Measurements from ENCODE around the gene NOVA2.
A peak's percentile ranks its signal among the peaks of the same experiment; 100 is the strongest.

The NOVA2 gene

GRCh38 chr19:45996933-45997332, 23.3 kb upstream of the NOVA2 start:
- Histone ChIP-seq H3K4me1 (ENCODE audit: control insufficient read depth, insufficient read depth, low read length) (no peaks in the 10 kb centered on the region), H3K4me3 (ENCODE audit: low read depth, low read length) (no peak overlapping the region), H3K36me3 (ENCODE audit: control insufficient read depth, insufficient read depth, low read length) (no peaks in the 10 kb centered on the region), H3K9ac (ENCODE audit: low read depth, low read length) (no peak overlapping the region), H3K9me3 (ENCODE audit: control insufficient read depth, insufficient read depth, low read length) (no peaks in the 10 kb centered on the region), H3K27me3 (ENCODE audit: control insufficient read depth, insufficient read depth, low read length) (no peaks in the 10 kb centered on the region)

GRCh38 chr19:45995715-45996385, 22.2 kb upstream of the NOVA2 start:
- Histone ChIP-seq H3K9ac (ENCODE audit: low read depth, low read length) (peak overlapping the region; percentile 13), H3K9me3 (ENCODE audit: control insufficient read depth, insufficient read depth, low read length) (no peaks in the 10 kb centered on the region), H3K4me1 (ENCODE audit: control insufficient read depth, insufficient read depth, low read length) (no peaks in the 10 kb centered on the region), H3K36me3 (ENCODE audit: control insufficient read depth, insufficient read depth, low read length) (no peaks in the 10 kb centered on the region), H3K4me3 (ENCODE audit: low read depth, low read length) (peak overlapping the region; percentile 89), H3K27me3 (ENCODE audit: control insufficient read depth, insufficient read depth, low read length) (no peaks in the 10 kb centered on the region)

DNA sequence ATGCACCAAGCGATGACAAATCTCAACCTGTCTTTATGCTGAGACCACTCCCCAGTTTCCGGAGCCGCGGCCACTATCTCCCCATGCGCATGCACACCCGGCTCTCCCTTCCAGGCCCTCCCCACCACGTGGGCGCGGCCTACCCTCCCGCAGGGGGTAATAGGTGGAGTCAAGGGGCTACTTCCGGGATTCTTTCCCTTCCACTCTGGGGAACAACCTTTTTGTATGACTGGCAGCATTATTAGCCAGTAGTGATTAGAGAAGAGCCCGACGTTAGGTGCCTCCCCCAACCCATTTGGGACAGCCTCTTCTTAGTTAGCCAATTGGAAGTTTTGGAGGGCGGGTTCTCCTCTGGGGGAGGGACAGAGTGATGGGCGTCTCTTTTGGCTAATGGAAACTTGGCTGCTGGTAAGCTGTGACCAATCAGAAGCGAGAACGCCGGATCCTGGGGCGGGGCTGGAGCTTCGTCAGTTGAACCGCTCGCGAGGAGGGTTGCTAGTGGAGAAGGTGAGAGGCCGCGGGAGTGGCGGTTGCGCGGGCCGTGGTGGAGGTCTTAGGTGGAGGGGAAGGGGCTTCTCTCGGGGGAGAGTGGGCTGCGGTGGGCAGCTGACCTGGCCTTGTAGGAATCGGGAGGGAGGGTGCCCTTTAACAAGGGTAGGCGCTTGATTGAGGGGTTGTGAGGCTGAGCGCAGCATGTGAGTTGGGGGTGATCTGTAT, 21.5 kb upstream of the NOVA2 start, which contains the start of gene CCDC61:
CCDC61 (plus strand) TSS at position 470 of the 717 bp plus-strand sequence. CDS start 7,552 bp downstream, outside the sequence.
- peak within 1 kb of the TSS; percentile 13 for H3K9ac ChIP-seq (ENCODE audit: low read depth, low read length)
- H3K4me3 ChIP-seq (ENCODE audit: low read depth, low read length) = peak within 1 kb of the TSS; percentile 89
- H3K9me3 ChIP-seq (ENCODE audit: control insufficient read depth, insufficient read depth, low read length) = no peaks in the 10 kb centered on the region
- no peaks in the 10 kb centered on the region for H3K36me3 ChIP-seq (ENCODE audit: control insufficient read depth, insufficient read depth, low read length)
- no peaks in the 10 kb centered on the region for H3K27me3 ChIP-seq (ENCODE audit: control insufficient read depth, insufficient read depth, low read length)
- H3K4me1 ChIP-seq (ENCODE audit: control insufficient read depth, insufficient read depth, low read length) = no peaks in the 10 kb centered on the region

DNA sequence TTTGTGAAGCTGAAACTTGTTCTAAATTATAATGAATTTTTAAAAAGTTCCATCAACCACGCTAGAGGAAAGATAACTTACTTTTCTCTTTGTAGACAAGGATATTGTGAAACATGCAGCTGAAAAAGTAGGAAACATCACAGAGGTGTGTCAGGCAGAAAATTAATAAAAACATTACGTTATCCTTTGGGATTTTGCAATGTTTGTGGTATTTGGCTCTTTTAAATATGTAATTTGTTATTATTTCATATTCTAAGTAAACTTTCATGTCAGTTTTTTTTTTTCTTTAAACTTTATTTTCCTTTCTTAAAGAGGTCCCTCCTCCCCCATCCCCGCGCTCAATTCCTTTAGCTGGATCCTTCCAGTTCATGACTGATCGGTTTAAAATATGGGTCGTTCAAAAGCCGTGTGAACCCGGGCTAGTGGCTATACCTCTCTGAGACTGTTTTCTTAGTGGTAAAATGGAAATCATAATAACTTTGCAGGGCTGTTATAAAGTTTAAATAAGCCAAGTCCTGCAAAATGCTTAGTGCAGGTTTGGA, 20.9 kb upstream of the NOVA2 start:
- H3K4me1 ChIP-seq (ENCODE audit: control insufficient read depth, insufficient read depth, low read length) = no peaks in the 10 kb centered on the region
- peak overlapping the region; percentile 37 for H3K4me3 ChIP-seq (ENCODE audit: low read depth, low read length)
- H3K27me3 ChIP-seq (ENCODE audit: control insufficient read depth, insufficient read depth, low read length) = no peaks in the 10 kb centered on the region
- H3K9ac ChIP-seq (ENCODE audit: low read depth, low read length) = no peak overlapping the region
- no peaks in the 10 kb centered on the region for H3K36me3 ChIP-seq (ENCODE audit: control insufficient read depth, insufficient read depth, low read length)
- no peaks in the 10 kb centered on the region for H3K9me3 ChIP-seq (ENCODE audit: control insufficient read depth, insufficient read depth, low read length)

GRCh38 chr19:45990113-45990728, 16.6 kb upstream of the NOVA2 start:
- no peak overlapping the region for H3K4me3 ChIP-seq (ENCODE audit: low read depth, low read length)
- H3K36me3 ChIP-seq (ENCODE audit: control insufficient read depth, insufficient read depth, low read length) = no peaks in the 10 kb centered on the region
- no peaks in the 10 kb centered on the region for H3K27me3 ChIP-seq (ENCODE audit: control insufficient read depth, insufficient read depth, low read length)
- H3K9ac ChIP-seq (ENCODE audit: low read depth, low read length) = no peak overlapping the region
- no peaks in the 10 kb centered on the region for H3K4me1 ChIP-seq (ENCODE audit: control insufficient read depth, insufficient read depth, low read length)
- no peaks in the 10 kb centered on the region for H3K9me3 ChIP-seq (ENCODE audit: control insufficient read depth, insufficient read depth, low read length)

DNA sequence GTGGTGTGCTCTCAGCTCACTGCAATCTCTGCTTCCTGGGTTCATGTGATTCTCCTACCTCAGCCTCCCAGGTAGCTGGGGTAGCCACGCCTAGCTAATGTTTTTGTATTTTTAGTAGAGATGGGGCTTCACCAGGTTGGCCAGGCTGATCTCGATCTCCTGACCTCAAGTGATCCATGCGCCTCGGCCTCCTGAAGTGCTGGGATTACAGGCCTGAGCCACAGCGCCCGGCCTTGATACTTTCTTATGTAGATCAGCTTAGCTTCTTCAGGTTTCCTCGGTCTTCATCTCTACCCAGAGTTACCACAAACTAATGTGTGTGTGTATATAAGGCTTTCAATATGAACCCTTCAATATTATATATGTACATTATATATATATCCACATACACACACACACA, 11.7 kb upstream of the NOVA2 start:
- Histone ChIP-seq H3K27me3 (ENCODE audit: control insufficient read depth, insufficient read depth, low read length) (no peaks in the 10 kb centered on the region), H3K4me1 (ENCODE audit: control insufficient read depth, insufficient read depth, low read length) (peaks cover 4% of the 10 kb centered on the region), H3K36me3 (ENCODE audit: control insufficient read depth, insufficient read depth, low read length) (no peaks in the 10 kb centered on the region)

GRCh38 chr19:45981350-45981749, 7.7 kb upstream of the NOVA2 start:
- peaks cover 4% of the 10 kb centered on the region for H3K4me1 ChIP-seq (ENCODE audit: control insufficient read depth, insufficient read depth, low read length)
- no peaks in the 10 kb centered on the region for H3K36me3 ChIP-seq (ENCODE audit: control insufficient read depth, insufficient read depth, low read length)
- H3K27me3 ChIP-seq (ENCODE audit: control insufficient read depth, insufficient read depth, low read length) = peaks cover 2% of the 10 kb centered on the region
- H3K9ac ChIP-seq (ENCODE audit: low read depth, low read length) = no peak overlapping the region
- no peak overlapping the region for H3K4me3 ChIP-seq (ENCODE audit: low read depth, low read length)
- no peaks in the 10 kb centered on the region for H3K9me3 ChIP-seq (ENCODE audit: control insufficient read depth, insufficient read depth, low read length)

More for the DNA sequence above, 11.7 kb upstream of the NOVA2 start:
- no peak overlapping the region for H3K4me3 ChIP-seq (ENCODE audit: low read depth, low read length)
- H3K9me3 ChIP-seq (ENCODE audit: control insufficient read depth, insufficient read depth, low read length) = no peaks in the 10 kb centered on the region
- H3K9ac ChIP-seq (ENCODE audit: low read depth, low read length) = no peak overlapping the region

GRCh38 chr19:45978156-45978555, 4.5 kb upstream of the NOVA2 start:
- no peak overlapping the region for H3K9ac ChIP-seq (ENCODE audit: low read depth, low read length)
- H3K9me3 ChIP-seq (ENCODE audit: control insufficient read depth, insufficient read depth, low read length) = no peaks in the 10 kb centered on the region
- no peak overlapping the region for H3K4me3 ChIP-seq (ENCODE audit: low read depth, low read length)
- peaks cover 2% of the 10 kb centered on the region for H3K27me3 ChIP-seq (ENCODE audit: control insufficient read depth, insufficient read depth, low read length)
- no peaks in the 10 kb centered on the region for H3K36me3 ChIP-seq (ENCODE audit: control insufficient read depth, insufficient read depth, low read length)
- H3K4me1 ChIP-seq (ENCODE audit: control insufficient read depth, insufficient read depth, low read length) = peaks cover 4% of the 10 kb centered on the region

- peaks cover 4% of the 10 kb centered on the region for H3K27me3 ChIP-seq (ENCODE audit: control insufficient read depth, insufficient read depth, low read length)
- H3K9me3 ChIP-seq (ENCODE audit: control insufficient read depth, insufficient read depth, low read length) = no peaks in the 10 kb centered on the region
- H3K9ac ChIP-seq (ENCODE audit: low read depth, low read length) = no peak overlapping the region
- no peak overlapping the region for H3K4me3 ChIP-seq (ENCODE audit: low read depth, low read length)
- no peaks in the 10 kb centered on the region for H3K36me3 ChIP-seq (ENCODE audit: control insufficient read depth, insufficient read depth, low read length)
- peaks cover 2% of the 10 kb centered on the region for H3K4me1 ChIP-seq (ENCODE audit: control insufficient read depth, insufficient read depth, low read length)
Measured at GRCh38 chr19:45976178-45976577, 2.5 kb upstream of the NOVA2 start.

DNA sequence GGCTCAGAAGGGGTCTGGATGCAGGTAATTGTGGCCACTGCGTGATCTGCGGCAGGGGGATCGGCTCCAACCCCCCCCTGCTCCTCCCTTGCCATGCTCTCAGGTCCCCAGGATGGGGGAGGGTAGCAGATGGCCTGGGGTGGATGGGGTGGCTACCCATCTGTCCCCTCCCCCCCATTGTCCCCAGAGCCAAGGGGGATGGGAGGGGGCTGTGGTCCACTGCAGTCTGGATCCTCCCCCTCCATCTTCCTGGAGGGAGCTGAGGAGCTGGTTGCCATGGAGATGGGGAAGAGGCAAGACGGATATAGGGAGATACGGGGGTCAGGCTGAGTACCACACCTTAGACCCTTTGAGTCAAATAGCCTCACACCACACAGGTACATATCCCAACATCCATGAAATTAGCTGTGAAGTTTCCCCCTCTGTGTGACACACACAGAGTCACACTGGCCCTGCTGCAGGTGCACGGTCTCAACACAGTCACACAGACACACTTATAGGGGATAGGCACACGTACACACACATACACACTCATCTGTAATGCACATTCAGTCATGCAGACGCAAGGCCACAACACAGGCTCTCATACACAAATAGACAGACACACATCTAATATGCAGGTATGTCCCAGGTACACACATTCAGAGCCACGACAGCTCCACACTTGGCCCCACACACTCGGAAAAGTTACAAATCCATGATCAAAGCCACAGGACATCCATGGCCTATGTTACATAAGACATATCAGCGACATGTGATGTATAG, 1.8 kb upstream of the NOVA2 start:
- Histone ChIP-seq H3K4me1 (ENCODE audit: control insufficient read depth, insufficient read depth, low read length) (no peaks in the 10 kb centered on the region), H3K27me3 (ENCODE audit: control insufficient read depth, insufficient read depth, low read length) (peaks cover 4% of the 10 kb centered on the region), H3K9ac (ENCODE audit: low read depth, low read length) (no peak overlapping the region), H3K36me3 (ENCODE audit: control insufficient read depth, insufficient read depth, low read length) (no peaks in the 10 kb centered on the region), H3K9me3 (ENCODE audit: control insufficient read depth, insufficient read depth, low read length) (no peaks in the 10 kb centered on the region), H3K4me3 (ENCODE audit: low read depth, low read length) (no peak overlapping the region)

DNA sequence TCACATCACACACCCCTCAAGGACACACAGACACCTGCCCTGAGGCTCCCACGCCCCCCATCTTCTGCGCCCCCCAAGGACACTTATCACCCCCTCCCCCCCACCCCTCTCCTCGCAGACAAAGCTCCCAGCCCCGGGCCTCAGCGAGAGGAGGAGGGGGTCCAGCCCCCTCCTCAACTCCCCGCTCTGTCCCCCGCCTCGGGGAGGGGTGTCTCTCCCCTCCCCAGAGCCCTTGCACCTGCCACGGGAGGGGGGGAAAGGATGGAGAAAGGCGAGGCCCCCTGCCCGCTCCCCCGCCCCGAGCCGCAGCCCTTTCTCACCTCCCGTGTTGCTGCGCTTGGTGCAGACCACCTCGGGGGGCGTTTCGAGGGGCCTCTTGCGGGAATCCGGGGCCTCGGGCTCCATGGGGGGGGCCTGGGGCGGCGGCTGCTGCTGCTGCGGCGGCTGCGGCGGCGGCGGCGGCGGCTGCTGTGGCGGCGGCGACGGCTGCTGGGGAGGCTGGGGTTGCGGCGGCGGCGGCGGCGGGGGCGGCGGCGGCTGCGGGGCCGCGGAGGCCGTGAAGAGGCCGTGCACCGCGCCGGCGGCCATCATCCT, 621 bp downstream of the NOVA2 start:
- Histone ChIP-seq H3K4me3 (ENCODE audit: low read depth, low read length) (peak overlapping the region; percentile 66), H3K4me1 (ENCODE audit: control insufficient read depth, insufficient read depth, low read length) (no peaks in the 10 kb centered on the region), H3K36me3 (ENCODE audit: control insufficient read depth, insufficient read depth, low read length) (no peaks in the 10 kb centered on the region), H3K27me3 (ENCODE audit: control insufficient read depth, insufficient read depth, low read length) (peaks cover 4% of the 10 kb centered on the region), H3K9ac (ENCODE audit: low read depth, low read length) (no peak overlapping the region), H3K9me3 (ENCODE audit: control insufficient read depth, insufficient read depth, low read length) (no peaks in the 10 kb centered on the region)
